Caco-2 (cell line): ENCODE measurements around the gene OXT. TPM values are rescaled to one million over a fixed set of nuclear protein-coding genes. Genes with fewer than 3 reads are reported as not detected.

ENCODE experiments used
- BruUV-seq: library from RNA; stranded (reverse); fragments of 400-500 nt; replicated peaks from 2 replicates; lab custom pipeline; 2021; lab: Mats Ljungman, UMichigan
- CTCF ChIA-PET: fragments of 300-600 bp; sonication (Branson Sonifier 250); formaldehyde crosslinking; loops from one replicate; lab custom pipeline; 2022; ENCODE audit warnings: antibody characterized with exemption; lab: Charles Lee
- POLR2A ChIA-PET: fragments of 300-600 bp; sonication (Branson Sonifier 250); formaldehyde crosslinking; loops from one replicate; lab custom pipeline; 2022; ENCODE audit warnings: antibody characterized with exemption; lab: Charles Lee
- DNase-seq, 2 experiments: peaks; one replicate each; pipeline versions ENCODE4 v3.0.0 to v3.0.0-alpha.2; 2020 to 2022
- H3K27me3 ChIP-seq: replicated peaks from 2 replicates; pipeline ENCODE4 v1.6.0; 2011; ENCODE audit warnings: low read length; ENCODE audit not compliant: control insufficient read depth, insufficient read depth
- H3K36me3 ChIP-seq: 2 replicates; pipeline ENCODE4 v1.5.1; 2011; ENCODE audit warnings: low read length; ENCODE audit not compliant: control insufficient read depth, insufficient read depth
- H3K4me1 ChIP-seq: fragments of 250-450 bp; sonication (Bioruptor Pico); 2 replicates; pipeline ENCODE4 v1.5.1; 2020; ENCODE audit warnings: mild to moderate bottlenecking
- H3K4me3 ChIP-seq: 2 replicates; pipeline ENCODE4 v1.5.1; 2011; ENCODE audit warnings: low read depth, mild to moderate bottlenecking, control low read depth, low read length
- H3K9me3 ChIP-seq: fragments of 250-450 bp; sonication (Bioruptor Pico); 2 replicates; pipeline ENCODE4 v1.5.1; 2020; ENCODE audit warnings: mild to moderate bottlenecking, moderate library complexity
- H3K27ac Mint-ChIP-seq: one replicate; pipeline ENCODE4 v1.8.0; 2022; ENCODE audit warnings: mixed read lengths; ENCODE audit not compliant: unreplicated experiment
- H3K27me3 Mint-ChIP-seq: one replicate; pipeline ENCODE4 v1.8.0; 2022; ENCODE audit warnings: mixed read lengths; ENCODE audit not compliant: insufficient read depth, unreplicated experiment
- H3K36me3 Mint-ChIP-seq: one replicate; pipeline ENCODE4 v1.8.0; 2022; ENCODE audit warnings: mild to moderate bottlenecking, mixed read lengths; ENCODE audit not compliant: insufficient read depth, unreplicated experiment
- H3K4me1 Mint-ChIP-seq: one replicate; pipeline ENCODE4 v1.8.0; 2022; ENCODE audit warnings: low read depth, mixed read lengths; ENCODE audit not compliant: unreplicated experiment
- H3K4me3 Mint-ChIP-seq: one replicate; pipeline ENCODE4 v1.8.0; 2022; ENCODE audit warnings: mild to moderate bottlenecking, moderate library complexity, mixed read lengths; ENCODE audit not compliant: unreplicated experiment
- H3K9me3 Mint-ChIP-seq: one replicate; pipeline ENCODE4 v1.8.0; 2022; ENCODE audit warnings: mixed read lengths; ENCODE audit not compliant: unreplicated experiment
- intact Hi-C: fragments of 100-400 bp; cut with micrococcal nuclease; formaldehyde crosslinking; loops from one replicate; pipeline ENCODE4 v1.10.0; 2022; ENCODE audit not compliant: unreplicated experiment
- total RNA-seq: library from RNA; stranded (reverse); gene quantifications from 2 replicates; pipeline ENCODE4 v1.2.3, GENCODE V29; 2022
- TF ChIP-seq, protein P1 (sequence below), 2 experiments: fragments of 200-600 bp in 1 of 2; IDR thresholded peaks; 1 replicate in 1 of 2; 2 replicates in 1 of 2; pipeline versions ENCODE4 v1.5.1 to v1.8.0; 2011 to 2022; ENCODE audit warnings: antibody characterized with exemption in 1 of 2, control low read depth in 1 of 2, inconsistent platforms in 1 of 2, low read depth in 1 of 2, low read length in 1 of 2, mild to moderate bottlenecking in 1 of 2, moderate library complexity in 1 of 2; ENCODE audit not compliant: insufficient read depth in 1 of 2, severe bottlenecking in 1 of 2, unreplicated experiment in 1 of 2

Gene OXT
- total RNA-seq, 1 experiment from 2014 or later, result 2.7 TPM

DNA sequence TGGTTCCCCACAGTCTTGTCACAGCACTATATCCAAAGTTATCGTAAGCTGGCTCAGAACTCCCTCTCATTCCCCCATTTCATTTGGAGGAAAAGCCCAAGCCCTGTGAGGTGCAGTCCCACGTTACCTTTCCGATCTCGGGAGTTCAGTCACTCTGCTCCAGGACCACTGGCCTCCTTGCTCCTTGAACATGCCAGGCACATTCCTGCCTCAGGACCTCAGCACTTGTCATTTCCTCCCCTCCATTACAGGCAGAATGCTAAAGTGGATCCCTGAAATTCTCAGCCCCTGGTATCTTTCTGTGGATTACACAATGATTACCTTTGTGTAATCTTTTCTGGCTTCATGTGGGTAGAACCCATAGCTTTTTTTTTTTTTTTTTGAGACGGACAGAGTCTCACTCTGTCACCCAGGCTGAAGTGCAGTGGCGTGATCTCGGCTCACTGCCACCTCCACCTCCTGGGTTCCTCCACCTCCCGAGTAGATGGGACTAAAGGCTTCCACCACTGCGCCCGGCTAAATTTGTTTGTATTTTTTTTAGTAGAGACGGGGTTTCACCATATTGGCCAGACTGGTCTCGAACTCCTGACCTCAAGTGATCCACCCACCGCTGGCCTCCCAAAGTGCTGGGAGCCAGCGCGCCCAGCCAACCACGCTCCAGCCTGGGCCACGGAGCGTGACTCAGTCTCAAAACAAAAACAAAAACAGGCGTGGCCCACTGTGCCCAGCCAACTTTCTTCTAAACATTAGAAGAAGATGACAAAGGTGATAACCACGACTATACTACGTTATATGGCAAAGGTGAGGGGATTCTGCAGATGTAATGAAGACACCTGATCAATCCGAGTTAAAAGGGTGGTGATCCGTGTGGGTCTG, 4.0 kb upstream of the OXT start:
- TF ChIP-seq, protein P1, sequence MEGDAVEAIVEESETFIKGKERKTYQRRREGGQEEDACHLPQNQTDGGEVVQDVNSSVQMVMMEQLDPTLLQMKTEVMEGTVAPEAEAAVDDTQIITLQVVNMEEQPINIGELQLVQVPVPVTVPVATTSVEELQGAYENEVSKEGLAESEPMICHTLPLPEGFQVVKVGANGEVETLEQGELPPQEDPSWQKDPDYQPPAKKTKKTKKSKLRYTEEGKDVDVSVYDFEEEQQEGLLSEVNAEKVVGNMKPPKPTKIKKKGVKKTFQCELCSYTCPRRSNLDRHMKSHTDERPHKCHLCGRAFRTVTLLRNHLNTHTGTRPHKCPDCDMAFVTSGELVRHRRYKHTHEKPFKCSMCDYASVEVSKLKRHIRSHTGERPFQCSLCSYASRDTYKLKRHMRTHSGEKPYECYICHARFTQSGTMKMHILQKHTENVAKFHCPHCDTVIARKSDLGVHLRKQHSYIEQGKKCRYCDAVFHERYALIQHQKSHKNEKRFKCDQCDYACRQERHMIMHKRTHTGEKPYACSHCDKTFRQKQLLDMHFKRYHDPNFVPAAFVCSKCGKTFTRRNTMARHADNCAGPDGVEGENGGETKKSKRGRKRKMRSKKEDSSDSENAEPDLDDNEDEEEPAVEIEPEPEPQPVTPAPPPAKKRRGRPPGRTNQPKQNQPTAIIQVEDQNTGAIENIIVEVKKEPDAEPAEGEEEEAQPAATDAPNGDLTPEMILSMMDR (IDR thresholded peaks at IDR 0.05; ENCODE audit: insufficient read depth in 1 of 2, low read depth in 1 of 2, low read length in 1 of 2, severe bottlenecking in 1 of 2, unreplicated experiment in 1 of 2), result no peak
- intact Hi-C loops, result no loop called here
- POLR2A ChIA-PET, result no interaction called here

DNA sequence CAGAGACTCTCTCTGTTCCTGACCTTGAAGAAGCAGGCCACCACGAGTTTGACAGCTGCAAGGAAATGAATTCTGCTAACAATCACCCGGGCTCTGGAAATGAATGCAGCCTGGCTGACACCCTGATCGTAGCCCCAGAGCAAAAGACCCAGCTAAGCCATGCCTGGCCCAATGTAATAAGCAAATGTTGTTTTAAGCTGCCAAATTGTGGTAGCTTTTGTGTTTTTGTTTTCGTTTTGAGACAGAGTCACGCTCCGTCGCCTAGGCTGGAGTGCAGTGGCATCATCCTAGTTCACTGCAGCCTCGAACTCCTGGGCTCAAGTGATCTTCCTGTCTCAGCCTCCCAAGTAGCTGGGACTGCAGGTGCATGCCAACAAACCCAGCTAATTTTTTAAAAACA, 3.3 kb upstream of the OXT start:
- Mint-ChIP-seq H3K27me3 (no peaks in the 10 kb centered on the region), H3K4me3 (no peak overlapping the region), H3K27ac (no peak overlapping the region), H3K9me3 (no peaks in the 10 kb centered on the region), H3K36me3 (peaks cover 8% of the 10 kb centered on the region), H3K4me1 (peaks cover 6% of the 10 kb centered on the region)
- Histone ChIP-seq H3K4me3 (no peak overlapping the region), H3K4me1 (peaks cover 13% of the 10 kb centered on the region), H3K9me3 (no peaks in the 10 kb centered on the region), H3K27me3 (no peaks in the 10 kb centered on the region), H3K36me3 (no peaks in the 10 kb centered on the region; the same call in none of the 2 replicates)
- POLR2A ChIA-PET, result no interaction called here
- no TSS peak for BruUV-seq
- intact Hi-C loops, result no loop called here
- TF ChIP-seq, protein P1 (IDR thresholded peaks at IDR 0.05; ENCODE audit: insufficient read depth in 1 of 2, low read depth in 1 of 2, low read length in 1 of 2, severe bottlenecking in 1 of 2, unreplicated experiment in 1 of 2), result no peak
- CTCF ChIA-PET, result interaction anchor here (1.7 kb wide), 1 partner anchor 15 kb away, joined by 5 read pairs; no protein-coding TSS in a partner anchor
- DNase-seq, result no peak

More for the DNA sequence above, 4.0 kb upstream of the OXT start:
- H3K27me3 Mint-ChIP-seq, result no peaks in the 10 kb centered on the region
- no peak overlapping the region for H3K27ac Mint-ChIP-seq
- no peak overlapping the region for H3K4me3 ChIP-seq
- no peaks in the 10 kb centered on the region for H3K9me3 Mint-ChIP-seq
- no peaks in the 10 kb centered on the region for H3K27me3 ChIP-seq
- peaks cover 15% of the 10 kb centered on the region for H3K4me1 ChIP-seq
- DNase-seq, result no peak
- H3K9me3 ChIP-seq, result no peaks in the 10 kb centered on the region
- no peaks in the 10 kb centered on the region; the same call in none of the 2 replicates for H3K36me3 ChIP-seq
- CTCF ChIA-PET, result interaction anchor here (0.6 to 1.7 kb wide), 2 partner anchors 14 kb away, joined by 5 to 6 read pairs; no protein-coding TSS in a partner anchor
- peaks cover 2% of the 10 kb centered on the region for H3K36me3 Mint-ChIP-seq
- no peak overlapping the region for H3K4me3 Mint-ChIP-seq
- H3K4me1 Mint-ChIP-seq, result peaks cover 6% of the 10 kb centered on the region
- BruUV-seq, result no TSS peak

DNA sequence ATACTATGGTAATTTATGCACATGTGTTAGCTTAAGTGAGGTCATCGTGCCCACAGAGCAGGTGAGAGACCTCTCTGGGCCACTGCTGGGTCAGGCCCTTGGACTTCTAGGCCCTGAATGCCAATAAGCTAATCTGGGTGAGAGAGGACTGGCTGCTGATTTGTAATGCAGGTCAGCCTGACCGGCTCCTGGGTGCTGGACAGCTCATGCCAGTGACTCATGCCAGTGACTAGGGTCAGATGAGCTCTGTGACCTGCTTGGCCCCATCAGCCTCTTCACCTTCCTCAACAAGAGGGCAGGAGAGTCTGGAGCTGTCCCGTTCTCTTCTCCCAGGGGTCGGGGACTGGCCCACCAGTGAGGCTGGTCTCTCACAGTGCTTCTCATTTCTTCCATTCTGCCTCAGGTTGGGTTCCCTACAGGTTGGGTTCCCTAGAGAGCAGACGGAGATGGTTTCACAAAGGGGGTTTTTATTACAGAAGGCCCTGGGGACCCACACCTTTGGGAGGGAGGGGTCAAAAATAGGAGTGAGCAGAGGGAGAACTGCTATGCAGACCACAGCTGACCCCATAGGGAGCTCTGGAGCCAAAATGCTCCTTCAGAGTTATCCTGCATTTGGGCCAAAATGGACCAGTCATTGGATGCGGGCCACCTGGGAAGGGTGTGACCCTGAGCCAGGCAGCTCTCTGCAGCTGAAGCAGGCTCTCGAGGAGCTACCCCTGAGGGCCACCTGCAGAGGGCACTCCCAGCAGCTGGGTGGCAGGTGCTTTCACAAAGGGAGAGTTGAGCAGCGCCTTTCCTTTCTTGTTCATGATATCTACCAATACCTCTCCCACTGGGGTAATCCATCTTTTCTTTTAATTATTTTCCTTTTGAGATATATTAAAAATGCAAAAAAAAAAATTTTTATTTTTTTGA, 2.2 kb upstream of the OXT start:
- Mint-ChIP-seq H3K27me3 (no peaks in the 10 kb centered on the region), H3K36me3 (peaks cover 8% of the 10 kb centered on the region), H3K4me1 (peaks cover 6% of the 10 kb centered on the region), H3K4me3 (no peak overlapping the region), H3K9me3 (no peaks in the 10 kb centered on the region), H3K27ac (no peak overlapping the region)
- ChIA-PET POLR2A (interaction anchor here (0.6 kb wide), 1 partner anchor 24 kb away, joined by 7 read pairs; no protein-coding TSS in a partner anchor), CTCF (interaction anchor here (1.0 to 1.7 kb wide), 3 partner anchors 9 to 247 kb away, joined by 3 to 8 read pairs (median 5); no protein-coding TSS in a partner anchor)
- peaks cover 7% of the 10 kb centered on the region for H3K4me1 ChIP-seq
- H3K4me3 ChIP-seq, result no peak overlapping the region
- H3K9me3 ChIP-seq, result no peaks in the 10 kb centered on the region
- TF ChIP-seq, protein P1 (IDR thresholded peaks at IDR 0.05; ENCODE audit: insufficient read depth in 1 of 2, low read depth in 1 of 2, low read length in 1 of 2, severe bottlenecking in 1 of 2, unreplicated experiment in 1 of 2), result peak in 1 of 2 experiments; percentile 29
- no TSS peak for BruUV-seq
- H3K36me3 ChIP-seq, result no peaks in the 10 kb centered on the region; the same call in none of the 2 replicates
- DNase-seq, result peak in 1 of 2 experiments; percentile 47
- no peaks in the 10 kb centered on the region for H3K27me3 ChIP-seq
- intact Hi-C loops, result no loop called here
